IPS-18a (cell line): ENCODE data around the gene LAMA2.

ENCODE experiments used
- H3K27ac ChIP-seq: one replicate; pipeline ENCODE4 v1.5.1; 2013; ENCODE audit warnings: low read length
- H3K27me3 ChIP-seq: one replicate; pipeline ENCODE4 v1.6.1; 2013; ENCODE audit warnings: mild to moderate bottlenecking, low read length; ENCODE audit not compliant: control insufficient read depth, insufficient read depth
- H3K36me3 ChIP-seq: one replicate; pipeline ENCODE4 v1.6.1; 2013; ENCODE audit warnings: low read depth, low read length; ENCODE audit not compliant: control insufficient read depth
- H3K4me1 ChIP-seq: one replicate; pipeline ENCODE4 v1.6.1; 2013; ENCODE audit warnings: low read depth, low read length; ENCODE audit not compliant: control insufficient read depth
- H3K4me3 ChIP-seq: one replicate; pipeline ENCODE4 v1.5.1; 2013; ENCODE audit warnings: low read length
- H3K9ac ChIP-seq: one replicate; pipeline ENCODE4 v1.6.1; 2013; ENCODE audit warnings: mild to moderate bottlenecking, low read length, moderate library complexity
- H3K9me3 ChIP-seq: one replicate; pipeline ENCODE4 v1.6.1; 2013; ENCODE audit warnings: low read depth, low read length; ENCODE audit not compliant: control insufficient read depth

LAMA2 gene

DNA sequence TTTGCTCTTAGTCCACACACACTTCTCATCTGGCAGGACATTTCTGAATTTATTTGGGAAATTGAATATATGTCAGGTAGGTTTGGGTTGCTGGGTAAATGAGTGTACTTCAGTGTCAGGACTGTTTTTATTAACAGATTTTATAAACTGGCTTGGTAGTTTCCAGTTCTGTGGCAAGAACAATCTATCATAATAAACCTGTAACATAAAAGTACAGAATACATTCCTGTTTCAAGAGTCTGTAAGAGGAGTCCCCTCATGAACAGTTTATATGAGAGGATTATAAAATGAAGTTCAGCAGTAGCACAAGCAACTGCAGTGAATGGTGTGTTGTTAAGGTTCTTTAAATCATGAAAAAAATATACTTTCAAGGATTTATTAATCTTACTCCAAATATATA is 81.8 kb downstream of the LAMA2 start:
- no peaks in the 10 kb centered on the region for H3K27me3 ChIP-seq
- H3K36me3 ChIP-seq = no peaks in the 10 kb centered on the region
- H3K9ac ChIP-seq = no peak overlapping the region
- no peak overlapping the region for H3K27ac ChIP-seq
- no peaks in the 10 kb centered on the region for H3K9me3 ChIP-seq
- H3K4me3 ChIP-seq = no peak overlapping the region
- H3K4me1 ChIP-seq = peaks cover 9% of the 10 kb centered on the region

DNA sequence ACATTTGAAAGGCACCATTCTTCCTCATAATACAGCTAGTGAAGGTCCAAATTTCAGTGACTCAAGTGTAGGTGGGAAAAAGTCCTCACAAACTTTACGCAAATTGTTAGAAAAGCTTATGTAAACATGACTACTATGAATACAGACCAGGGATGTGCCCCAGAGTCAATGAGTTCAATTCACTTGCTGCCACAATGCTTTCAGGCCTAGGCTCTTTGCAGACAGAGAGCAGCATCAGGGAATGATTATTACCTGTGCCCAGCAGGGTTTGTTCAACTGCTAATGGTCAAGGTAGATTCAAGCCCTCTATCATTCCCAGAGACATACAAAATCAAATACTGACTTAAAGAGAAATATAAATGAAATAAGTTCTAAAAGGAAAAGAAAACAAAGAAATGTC is 84.0 kb downstream of the LAMA2 start:
- no peak overlapping the region for H3K27ac ChIP-seq
- H3K9me3 ChIP-seq = no peaks in the 10 kb centered on the region
- peaks cover 9% of the 10 kb centered on the region for H3K4me1 ChIP-seq
- H3K27me3 ChIP-seq = no peaks in the 10 kb centered on the region
- no peak overlapping the region for H3K4me3 ChIP-seq
- no peak overlapping the region for H3K9ac ChIP-seq
- H3K36me3 ChIP-seq = no peaks in the 10 kb centered on the region

DNA sequence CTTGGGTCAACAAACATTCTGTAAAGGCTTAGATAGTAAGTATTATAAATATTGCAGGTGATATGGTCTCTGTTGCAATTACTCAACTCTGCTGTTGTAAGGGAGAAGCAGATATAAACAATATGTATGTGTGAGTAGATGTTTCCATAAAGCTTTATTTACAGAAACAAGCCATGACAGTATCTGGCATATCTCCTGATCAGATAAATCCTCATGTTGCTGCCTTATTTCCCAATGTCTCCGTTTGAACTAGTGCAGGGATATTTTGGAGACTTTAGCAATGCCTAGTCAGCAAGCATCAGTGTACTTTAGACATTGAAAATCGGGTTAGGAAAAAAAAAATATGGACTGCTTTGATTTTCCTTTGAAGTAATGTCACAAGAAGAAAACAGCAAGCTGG is 96.1 kb downstream of the LAMA2 start:
- Histone ChIP-seq H3K9ac (no peak overlapping the region), H3K4me3 (no peak overlapping the region), H3K36me3 (no peaks in the 10 kb centered on the region), H3K27ac (no peak overlapping the region), H3K9me3 (no peaks in the 10 kb centered on the region), H3K27me3 (no peaks in the 10 kb centered on the region), H3K4me1 (no peaks in the 10 kb centered on the region)

DNA sequence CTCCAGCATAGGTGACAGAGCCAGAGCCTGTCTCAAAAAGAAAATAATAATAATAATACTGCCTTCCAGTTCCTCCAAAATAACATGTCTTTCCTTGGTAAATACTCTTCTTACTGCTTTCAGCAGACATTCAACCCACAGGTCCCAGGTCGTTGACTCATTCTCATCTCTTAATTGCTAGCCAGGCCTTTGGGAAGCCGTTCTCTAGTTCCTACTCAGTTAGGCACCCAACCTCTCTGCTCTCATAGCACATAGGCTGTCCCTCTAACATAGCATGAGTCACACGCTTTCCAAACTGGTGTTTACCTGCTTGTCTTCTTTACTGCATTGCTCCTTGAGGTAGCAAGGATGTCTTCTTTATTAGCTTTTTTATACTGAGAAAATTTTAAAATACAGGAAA is 98.8 kb downstream of the LAMA2 start:
- Histone ChIP-seq H3K4me1 (no peaks in the 10 kb centered on the region), H3K4me3 (no peak overlapping the region), H3K9me3 (no peaks in the 10 kb centered on the region), H3K36me3 (no peaks in the 10 kb centered on the region), H3K9ac (no peak overlapping the region), H3K27me3 (no peaks in the 10 kb centered on the region), H3K27ac (no peak overlapping the region)

DNA sequence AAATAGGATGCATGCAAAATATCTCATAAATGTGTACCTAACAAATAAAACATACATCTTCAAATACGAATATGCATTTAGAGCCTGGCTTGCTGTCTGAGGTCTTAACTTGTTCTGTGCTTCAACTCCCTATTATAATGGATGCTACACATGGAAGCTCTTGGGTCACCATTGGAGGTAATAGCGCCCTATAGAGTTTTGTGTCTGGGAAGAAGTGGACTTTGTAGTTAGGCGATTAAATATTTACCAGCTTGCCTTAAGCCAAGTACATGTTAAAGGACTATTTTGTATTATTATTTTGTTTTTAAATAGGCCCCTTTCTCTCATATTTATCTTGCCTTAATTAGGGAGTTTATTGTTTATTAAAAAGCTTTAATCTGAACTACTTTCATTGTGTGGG is 107.4 kb downstream of the LAMA2 start:
- no peaks in the 10 kb centered on the region for H3K9me3 ChIP-seq
- no peaks in the 10 kb centered on the region for H3K4me1 ChIP-seq
- H3K9ac ChIP-seq = no peak overlapping the region
- no peaks in the 10 kb centered on the region for H3K27me3 ChIP-seq
- H3K4me3 ChIP-seq = no peak overlapping the region
- H3K27ac ChIP-seq = no peak overlapping the region
- no peaks in the 10 kb centered on the region for H3K36me3 ChIP-seq

DNA sequence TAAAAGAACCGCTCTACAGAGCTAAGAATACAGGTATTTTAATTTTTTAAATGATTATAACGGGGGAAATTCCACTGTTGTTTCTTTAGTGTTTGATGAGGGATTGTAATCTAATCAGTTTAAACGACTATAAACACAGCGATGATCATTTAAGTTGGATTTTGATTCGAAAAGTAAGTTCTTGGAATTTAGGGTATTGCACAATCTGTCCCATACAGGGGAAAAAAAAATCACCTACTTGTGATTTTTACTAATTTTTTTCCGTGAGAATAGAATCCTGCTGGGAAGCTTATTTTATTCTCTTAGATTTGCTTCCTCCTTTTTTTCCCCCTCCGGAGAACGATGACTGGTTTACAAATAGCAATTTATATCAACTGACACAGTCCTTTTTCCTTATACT is 108.0 kb downstream of the LAMA2 start:
- Histone ChIP-seq H3K27me3 (no peaks in the 10 kb centered on the region), H3K4me1 (no peaks in the 10 kb centered on the region), H3K36me3 (no peaks in the 10 kb centered on the region), H3K4me3 (no peak overlapping the region), H3K9ac (no peak overlapping the region), H3K27ac (no peak overlapping the region), H3K9me3 (no peaks in the 10 kb centered on the region)

DNA sequence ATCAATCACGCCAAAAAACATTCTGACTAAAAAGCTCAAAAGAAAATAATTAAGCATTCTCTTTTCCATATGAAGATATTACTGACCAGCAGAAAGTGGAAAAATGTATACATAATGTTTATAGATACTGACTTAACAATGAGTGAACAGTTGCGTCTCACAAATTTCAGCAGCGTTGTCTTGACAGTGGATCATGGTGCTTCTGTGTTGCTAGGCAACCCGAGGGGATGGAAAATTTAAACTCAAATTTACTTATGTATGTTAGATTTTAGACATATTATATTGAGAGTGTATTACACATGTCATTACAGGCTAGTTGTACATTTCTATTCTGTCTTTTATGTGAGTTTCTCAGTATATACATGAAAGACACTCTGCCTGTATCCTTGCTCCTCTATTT is 110.2 kb downstream of the LAMA2 start:
- Histone ChIP-seq H3K27me3 (no peaks in the 10 kb centered on the region), H3K27ac (no peak overlapping the region), H3K4me3 (no peak overlapping the region), H3K9me3 (no peaks in the 10 kb centered on the region), H3K9ac (no peak overlapping the region), H3K36me3 (no peaks in the 10 kb centered on the region), H3K4me1 (no peaks in the 10 kb centered on the region)

DNA sequence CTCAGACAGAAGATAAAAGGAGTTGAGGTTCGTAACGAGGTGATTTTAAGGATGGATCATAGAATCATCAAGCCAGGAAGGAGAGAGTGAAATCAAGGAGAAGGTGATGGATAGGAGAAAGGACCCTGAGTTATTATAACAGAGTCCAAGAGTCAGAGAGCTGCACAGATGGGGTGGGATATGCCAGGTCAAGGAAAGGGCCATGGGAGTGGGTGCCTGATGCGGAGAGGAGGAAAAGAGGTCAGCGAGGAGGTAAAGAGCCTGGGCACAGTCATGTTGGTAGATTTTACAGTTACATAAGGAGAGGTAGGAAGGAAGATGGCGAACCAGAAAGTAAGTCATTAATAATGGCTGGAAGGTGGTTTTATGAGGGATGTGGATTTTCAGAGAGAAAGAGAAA is 114.9 kb downstream of the LAMA2 start:
- no peaks in the 10 kb centered on the region for H3K36me3 ChIP-seq
- no peaks in the 10 kb centered on the region for H3K9me3 ChIP-seq
- H3K27me3 ChIP-seq = no peaks in the 10 kb centered on the region
- no peaks in the 10 kb centered on the region for H3K4me1 ChIP-seq
- no peak overlapping the region for H3K9ac ChIP-seq
- H3K27ac ChIP-seq = no peak overlapping the region
- no peak overlapping the region for H3K4me3 ChIP-seq

DNA sequence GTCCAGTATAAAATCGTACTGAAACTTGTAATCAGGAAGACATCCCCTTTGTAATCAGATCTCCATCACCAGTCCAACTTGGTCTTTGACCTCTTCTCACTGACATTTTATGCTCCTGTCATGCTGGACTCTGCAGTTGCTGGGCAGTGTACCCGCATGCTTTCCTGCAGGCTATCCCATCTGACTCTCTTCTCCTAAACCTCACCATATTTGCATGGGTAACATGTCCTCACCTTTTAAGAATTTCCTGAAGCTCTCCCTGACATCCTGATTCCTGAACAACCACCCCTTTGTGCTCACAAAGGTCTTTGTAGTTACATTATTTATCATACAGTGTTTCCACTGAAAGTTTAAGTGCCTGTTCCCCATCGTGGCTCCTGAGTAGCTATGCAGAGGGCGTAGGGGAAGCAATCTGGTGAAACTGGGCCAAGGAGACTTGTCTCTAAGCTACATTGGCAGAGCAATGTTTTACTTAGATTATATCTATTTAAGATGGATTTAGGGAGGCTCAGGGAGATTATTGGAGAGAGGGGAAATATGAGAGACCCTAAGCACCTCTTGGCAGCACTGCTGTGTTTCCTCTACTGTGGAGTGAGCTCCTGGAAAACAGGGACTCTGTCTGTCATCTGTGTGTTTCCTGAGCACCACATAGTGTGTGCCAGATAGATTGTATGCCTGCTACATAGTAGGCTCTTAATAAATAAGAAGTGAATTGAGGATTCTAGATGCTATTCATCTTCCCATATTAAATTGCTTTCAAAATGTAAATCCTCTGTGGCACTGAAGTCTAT is 124.0 kb downstream of the LAMA2 start:
- H3K9me3 ChIP-seq = no peaks in the 10 kb centered on the region
- H3K27me3 ChIP-seq = no peaks in the 10 kb centered on the region
- H3K4me1 ChIP-seq = no peaks in the 10 kb centered on the region
- H3K9ac ChIP-seq = no peak overlapping the region
- no peak overlapping the region for H3K27ac ChIP-seq
- no peak overlapping the region for H3K4me3 ChIP-seq
- no peaks in the 10 kb centered on the region for H3K36me3 ChIP-seq

DNA sequence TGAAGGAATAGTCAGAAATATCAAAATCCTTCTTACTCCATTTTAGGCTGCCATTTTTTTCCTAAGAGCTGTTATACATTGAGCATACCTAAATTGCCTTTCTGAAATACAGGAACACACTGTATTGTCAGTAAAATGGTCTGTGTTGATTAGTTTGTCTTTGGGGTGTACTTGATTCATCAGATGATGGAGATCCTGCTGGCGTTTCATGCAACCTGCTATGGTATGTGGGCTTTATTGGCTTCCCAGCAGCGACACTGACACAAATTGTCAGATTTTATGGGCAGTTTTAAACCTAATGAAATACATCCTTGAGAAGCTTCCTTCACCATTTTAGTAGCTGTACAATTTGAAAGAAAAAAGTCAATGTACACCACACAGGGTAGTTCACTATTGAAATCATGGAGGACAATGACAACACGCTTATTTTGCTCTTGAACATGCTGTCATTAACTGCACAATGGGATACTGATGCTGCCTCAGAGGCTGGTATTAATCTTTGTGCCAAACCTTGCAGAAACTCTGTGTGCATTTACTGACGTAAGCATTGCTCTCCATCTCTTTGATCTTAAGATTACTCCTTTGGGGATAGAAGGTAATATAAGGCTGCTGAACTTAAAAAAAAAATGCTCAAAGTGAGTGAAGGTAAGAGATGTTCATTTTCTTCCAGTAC is 124.9 kb downstream of the LAMA2 start:
- Histone ChIP-seq H3K4me1 (no peaks in the 10 kb centered on the region), H3K27me3 (no peaks in the 10 kb centered on the region), H3K4me3 (no peak overlapping the region), H3K9me3 (no peaks in the 10 kb centered on the region), H3K36me3 (no peaks in the 10 kb centered on the region), H3K27ac (no peak overlapping the region), H3K9ac (no peak overlapping the region)

DNA sequence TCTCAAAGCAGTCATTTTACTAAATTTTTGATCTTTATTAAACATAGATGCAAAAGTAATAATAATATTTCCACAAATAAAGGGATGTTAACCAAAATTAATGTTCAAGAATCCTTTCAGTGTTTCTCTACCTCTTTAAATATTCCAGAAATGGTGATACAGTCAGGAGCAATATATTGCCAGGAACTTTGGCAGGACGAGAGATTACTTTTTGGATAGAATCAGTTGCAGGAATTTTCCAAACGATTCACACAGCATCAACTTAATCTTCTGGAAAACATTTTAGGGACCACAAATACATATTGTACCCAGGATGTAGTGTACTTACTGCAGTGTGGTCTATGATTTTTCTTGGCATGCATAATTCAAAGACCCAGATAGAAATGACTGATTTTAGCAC is 125.7 kb downstream of the LAMA2 start:
- Histone ChIP-seq H3K27ac (no peak overlapping the region), H3K9me3 (no peaks in the 10 kb centered on the region), H3K36me3 (no peaks in the 10 kb centered on the region), H3K27me3 (no peaks in the 10 kb centered on the region), H3K9ac (no peak overlapping the region), H3K4me1 (no peaks in the 10 kb centered on the region), H3K4me3 (no peak overlapping the region)

DNA sequence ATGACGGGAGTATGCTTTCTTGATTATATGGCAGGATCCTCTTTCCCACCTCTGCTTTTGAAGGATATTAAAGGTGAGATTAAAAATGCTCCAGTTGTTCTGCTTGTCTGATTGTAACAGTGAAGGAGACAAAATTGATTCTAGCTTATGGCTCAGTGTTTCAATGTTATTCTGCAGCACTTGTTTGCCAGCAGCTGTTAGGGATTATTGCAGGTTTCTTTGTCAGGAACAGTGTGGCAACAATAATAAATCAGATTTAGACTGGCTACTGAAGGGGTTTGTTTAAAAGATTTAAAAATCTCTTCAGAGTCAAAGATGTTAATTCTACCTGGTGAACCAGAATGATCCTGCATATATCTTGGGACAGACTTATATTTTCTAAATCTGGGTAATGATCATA is 126.9 kb downstream of the LAMA2 start:
- no peak overlapping the region for H3K27ac ChIP-seq
- no peaks in the 10 kb centered on the region for H3K9me3 ChIP-seq
- no peaks in the 10 kb centered on the region for H3K4me1 ChIP-seq
- H3K27me3 ChIP-seq = no peaks in the 10 kb centered on the region
- H3K4me3 ChIP-seq = no peak overlapping the region
- H3K36me3 ChIP-seq = no peaks in the 10 kb centered on the region
- no peak overlapping the region for H3K9ac ChIP-seq
